K562 (cell line): Measurements from ENCODE around the gene ATF4. TPM values are rescaled to one million over a fixed set of nuclear protein-coding genes. Genes with fewer than 3 reads are reported as not detected.
A peak's percentile ranks its signal among the peaks of the same experiment; 100 is the strongest.

ENCODE experiments used
- ATF3 ChIP-seq, 2 experiments: fragments of 450-650 bp in 1 of 2; sonication (generic) in 1 of 2; formaldehyde crosslinking in 1 of 2; IDR thresholded peaks in 1 of 2; conservative IDR thresholded peaks in 1 of 2; 2 replicates each; pipeline versions ENCODE4 v1.6.1 to v1.8.1; 2016 to 2023; ENCODE audit warnings: mild to moderate bottlenecking in 2 of 2, moderate library complexity in 2 of 2, inconsistent platforms in 1 of 2, missing genetic modification reagents in 1 of 2
- ATF7 ChIP-seq: fragments of 450-650 bp; IDR thresholded peaks from 2 replicates; pipeline ENCODE4 v1.7.1; 2014; ENCODE audit warnings: mild to moderate bottlenecking, moderate library complexity
- E2F6 ChIP-seq, 2 experiments: IDR thresholded peaks; 2 replicates each; pipeline ENCODE4 v1.6.1; 2011; ENCODE audit warnings: borderline replicate concordance in 1 of 2, control low read depth in 1 of 2, low read depth in 1 of 2, low read length in 1 of 2, mild to moderate bottlenecking in 1 of 2, mixed read lengths in 1 of 2, moderate library complexity in 1 of 2; ENCODE audit not compliant: insufficient read depth in 1 of 2, insufficient read length in 1 of 2, poor library complexity in 1 of 2, severe bottlenecking in 1 of 2; ENCODE audit errors: extremely low read depth in 1 of 2
- FOXA3 ChIP-seq, 2 experiments: fragments of 450-650 bp in 1 of 2; sonication (generic) in 1 of 2; formaldehyde crosslinking; IDR thresholded peaks in 1 of 2; conservative IDR thresholded peaks in 1 of 2; 2 replicates each; pipeline versions ENCODE4 v1.4.0 to v1.8.0; 2020 to 2022; ENCODE audit warnings: mild to moderate bottlenecking in 2 of 2, missing genetic modification reagents in 1 of 2
- LARP7 ChIP-seq: fragments of 450-650 bp; IDR thresholded peaks from 2 replicates; pipeline ENCODE4 v1.6.1; 2016
- MNT ChIP-seq, 2 experiments: fragments of 450-650 bp; conservative IDR thresholded peaks; 2 replicates each; pipeline ENCODE4 v1.6.1; 2017; ENCODE audit warnings: mild to moderate bottlenecking in 2 of 2, moderate library complexity in 2 of 2
- MYC ChIP-seq, 2 experiments: fragments of 250-450 bp in 1 of 2; sonication (Bioruptor Pico) in 1 of 2; IDR thresholded peaks; 2 replicates each; pipeline versions ENCODE4 v1.5.1 to v1.6.1; 2012 to 2021; ENCODE audit warnings: low read depth in 2 of 2, borderline replicate concordance in 1 of 2, improper control_type of control experiment in 1 of 2, low read length in 1 of 2, mild to moderate bottlenecking in 1 of 2, moderate library complexity in 1 of 2
- NR2C2 ChIP-seq, 2 experiments: fragments of 200-800 bp in 1 of 2; sonication (Bioruptor generic) in 1 of 2; sonication (generic) in 1 of 2; formaldehyde crosslinking in 1 of 2; IDR thresholded peaks; 2 replicates each; pipeline versions ENCODE4 v1.6.1 to v1.8.0; 2016 to 2022; ENCODE audit warnings: mild to moderate bottlenecking in 1 of 2, missing compliant biosample characterization in 1 of 2, missing genetic modification characterization in 1 of 2, missing genetic modification reagents in 1 of 2
- PHF20 ChIP-seq: fragments of 450-650 bp; IDR thresholded peaks from 2 replicates; pipeline ENCODE4 v1.6.1; 2018; ENCODE audit not compliant: partially characterized antibody
- THAP12 ChIP-seq: fragments of 250-450 bp; sonication (Bioruptor Pico); IDR thresholded peaks from 2 replicates; pipeline ENCODE4 v1.9.0; 2021; ENCODE audit warnings: mild to moderate bottlenecking, inconsistent platforms
- ZBTB7A ChIP-seq: IDR thresholded peaks from 2 replicates; pipeline ENCODE4 v1.6.1; 2011; ENCODE audit warnings: low read depth, mild to moderate bottlenecking, low read length, moderate library complexity, borderline replicate concordance; ENCODE audit not compliant: control insufficient read depth
- ZC3H4 ChIP-seq: sonication (generic); formaldehyde crosslinking; IDR thresholded peaks from 2 replicates; pipeline ENCODE4 v1.9.0; 2021; ENCODE audit warnings: missing genetic modification reagents, borderline replicate concordance
- ZC3H8 ChIP-seq: fragments of 450-650 bp; IDR thresholded peaks from 2 replicates; pipeline ENCODE4 v1.6.1; 2017
- ZNF280B ChIP-seq: fragments of 250-450 bp; sonication (Bioruptor Pico); IDR thresholded peaks from 2 replicates; pipeline ENCODE4 v1.5.1; 2021; ENCODE audit warnings: mild to moderate bottlenecking
- ZNF347 ChIP-seq: fragments of 450-650 bp; formaldehyde crosslinking; IDR thresholded peaks from 2 replicates; pipeline ENCODE4 v1.4.0; 2020; ENCODE audit warnings: low read depth, mild to moderate bottlenecking, moderate library complexity
- polyA plus RNA-seq, 8 experiments: library from polyadenylated mRNA; depleted of rRNA in 4 of 8; stranded (reverse) in 5 of 8; unstranded in 3 of 8; fragments of >200 nt; fragmentation: Nextera tagmentation in 2 of 8; fragmentation: Illumina TruSeq in 1 of 8; extraction: Ambion mirVana in 2 of 8; extraction: Trizol in 1 of 8; gene quantifications; 2 replicates each; pipeline versions ENCODE4 v1.2.1 to v1.2.3, GENCODE V29; 2011 to 2014; ENCODE audit warnings: inconsistent platforms in 1 of 8, missing spikeins in 1 of 8
- total RNA-seq, 7 experiments: library from RNA; depleted of rRNA in 6 of 7; stranded (reverse); fragments of >200 nt in 6 of 7; fragmentation: Illumina TruSeq in 2 of 7; extraction: Trizol in 2 of 7; gene quantifications; 2 replicates each; pipeline versions ENCODE4 v1.2.1 to v1.2.3, GENCODE V29; 2011 to 2021; ENCODE audit warnings: low replicate concordance in 1 of 7

Gene ATF4
- total and polyA plus RNA-seq, 9 of the 15 experiments (the other 6 are each of a cell fraction or from before 2014, with no cell fraction given), result 93.1 to 723 (median 355) TPM

- TF ChIP-seq ATF3 (IDR thresholded peaks at IDR 0.05) (no peak), ATF3 (CRISPR knock-in tag; conservative IDR thresholded peaks at IDR 0.05) (no peak), THAP12 (no peak), LARP7 (no peak), ZC3H8 (no peak), MNT (conservative IDR thresholded peaks at IDR 0.05) (peak; percentile 88 to 94), NR2C2 (CRISPR knock-in tag; IDR thresholded peaks at IDR 0.05) (peak; percentile 97), NR2C2 (tag; IDR thresholded peaks at IDR 0.05) (peak; percentile 99), FOXA3 (CRISPR knock-in tag; conservative IDR thresholded peaks at IDR 0.05 in 1 of 2, IDR thresholded peaks at IDR 0.05 in 1 of 2) (no peak), ZBTB7A (no peak), ZNF280B (CRISPR knock-in tag) (no peak), ATF7 (peak; percentile 76), MYC (IDR thresholded peaks at IDR 0.05; ENCODE audit: low read depth, low read length) (peak; percentile 98), MYC (CRISPR knock-in tag; IDR thresholded peaks at IDR 0.05; ENCODE audit: borderline replicate concordance, low read depth) (no peak; the same call in 1 of the 2 replicates), E2F6 (IDR thresholded peaks at IDR 0.05; ENCODE audit: borderline replicate concordance in 1 of 2, extremely low read depth in 1 of 2, insufficient read depth in 1 of 2, insufficient read length in 1 of 2, low read depth in 1 of 2, low read length in 1 of 2, poor library complexity in 1 of 2, severe bottlenecking in 1 of 2) (peak; percentile 50 to 72), ZNF347 (CRISPR knock-in tag) (no peak), PHF20 (peak; percentile 57), ZC3H4 (CRISPR knock-in tag) (no peak)
Observed at GRCh38 chr22:39502109-39502788, 18.1 kb upstream of the ATF4 start, which contains the start of gene MIEF1 (continued).
